Liver (tissue), 3 donors: Measurements from ENCODE around the gene MLN.

Experiments
- CTCF ChIP-seq: fragments of 150-350 bp; IDR thresholded peaks from 2 replicates; pipeline ENCODE4 v1.5.1; 2017; ENCODE audit warnings: improper control_type of control experiment, low read depth, low read length; ENCODE audit not compliant: missing input control
- EGR1 ChIP-seq, 2 donors: IDR thresholded peaks; 2 replicates each; pipeline ENCODE4 v1.6.1; 2016 to 2018; ENCODE audit warnings: antibody characterized with exemption in 2 of 2, low read depth in 2 of 2
- FOXA2 ChIP-seq: IDR thresholded peaks from 2 replicates; pipeline ENCODE4 v1.6.1; 2016; ENCODE audit warnings: antibody characterized with exemption
- MAX ChIP-seq: IDR thresholded peaks from 2 replicates; pipeline ENCODE4 v1.6.1; 2016; ENCODE audit warnings: antibody characterized with exemption
- RAD21 ChIP-seq, 2 donors: IDR thresholded peaks; 2 replicates each; pipeline ENCODE4 v1.6.1; 2016; ENCODE audit warnings: antibody characterized with exemption in 2 of 2, mild to moderate bottlenecking in 2 of 2
- SP1 ChIP-seq: IDR thresholded peaks from 2 replicates; pipeline ENCODE4 v1.6.1; 2018; ENCODE audit warnings: antibody characterized with exemption, mild to moderate bottlenecking
- YY1 ChIP-seq: IDR thresholded peaks from 2 replicates; pipeline ENCODE4 v1.6.1; 2016; ENCODE audit warnings: antibody characterized with exemption, mild to moderate bottlenecking
- TF ChIP-seq, protein P1 (sequence below): IDR thresholded peaks from 2 replicates; pipeline ENCODE4 v1.6.1; 2016; ENCODE audit warnings: antibody characterized with exemption, mild to moderate bottlenecking
- donor health status: healthy.
- donor health status: healthy.

DNA sequence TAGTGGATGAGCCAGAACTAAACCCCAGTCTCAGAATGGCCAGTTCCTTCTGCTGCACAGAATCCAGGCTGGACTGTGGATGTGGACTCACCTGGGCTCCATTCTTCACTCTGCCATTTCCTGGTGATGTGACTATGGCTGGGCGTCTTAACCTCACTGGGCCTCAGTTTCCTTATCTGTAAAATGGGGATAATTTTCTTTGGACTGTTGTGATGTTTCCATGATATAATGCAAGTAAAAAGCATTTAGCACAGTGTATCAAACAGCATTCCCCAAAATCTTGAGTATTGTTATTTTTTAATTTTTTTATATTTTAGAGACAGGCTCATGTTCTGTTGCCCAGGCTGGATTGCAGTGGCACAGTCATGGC, 51.2 kb downstream of the MLN start:
- TF ChIP-seq CTCF, result no peak
- TF ChIP-seq MAX, result no peak
- TF ChIP-seq EGR1 (IDR thresholded peaks at IDR 0.05; ENCODE audit: low read depth in 2 of 2), result no peak
- TF ChIP-seq YY1, result no peak
- TF ChIP-seq, protein P1, sequence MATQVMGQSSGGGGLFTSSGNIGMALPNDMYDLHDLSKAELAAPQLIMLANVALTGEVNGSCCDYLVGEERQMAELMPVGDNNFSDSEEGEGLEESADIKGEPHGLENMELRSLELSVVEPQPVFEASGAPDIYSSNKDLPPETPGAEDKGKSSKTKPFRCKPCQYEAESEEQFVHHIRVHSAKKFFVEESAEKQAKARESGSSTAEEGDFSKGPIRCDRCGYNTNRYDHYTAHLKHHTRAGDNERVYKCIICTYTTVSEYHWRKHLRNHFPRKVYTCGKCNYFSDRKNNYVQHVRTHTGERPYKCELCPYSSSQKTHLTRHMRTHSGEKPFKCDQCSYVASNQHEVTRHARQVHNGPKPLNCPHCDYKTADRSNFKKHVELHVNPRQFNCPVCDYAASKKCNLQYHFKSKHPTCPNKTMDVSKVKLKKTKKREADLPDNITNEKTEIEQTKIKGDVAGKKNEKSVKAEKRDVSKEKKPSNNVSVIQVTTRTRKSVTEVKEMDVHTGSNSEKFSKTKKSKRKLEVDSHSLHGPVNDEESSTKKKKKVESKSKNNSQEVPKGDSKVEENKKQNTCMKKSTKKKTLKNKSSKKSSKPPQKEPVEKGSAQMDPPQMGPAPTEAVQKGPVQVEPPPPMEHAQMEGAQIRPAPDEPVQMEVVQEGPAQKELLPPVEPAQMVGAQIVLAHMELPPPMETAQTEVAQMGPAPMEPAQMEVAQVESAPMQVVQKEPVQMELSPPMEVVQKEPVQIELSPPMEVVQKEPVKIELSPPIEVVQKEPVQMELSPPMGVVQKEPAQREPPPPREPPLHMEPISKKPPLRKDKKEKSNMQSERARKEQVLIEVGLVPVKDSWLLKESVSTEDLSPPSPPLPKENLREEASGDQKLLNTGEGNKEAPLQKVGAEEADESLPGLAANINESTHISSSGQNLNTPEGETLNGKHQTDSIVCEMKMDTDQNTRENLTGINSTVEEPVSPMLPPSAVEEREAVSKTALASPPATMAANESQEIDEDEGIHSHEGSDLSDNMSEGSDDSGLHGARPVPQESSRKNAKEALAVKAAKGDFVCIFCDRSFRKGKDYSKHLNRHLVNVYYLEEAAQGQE, result no peak
- TF ChIP-seq SP1, result no peak
- TF ChIP-seq FOXA2, result no peak
- no peak for TF ChIP-seq RAD21 (IDR thresholded peaks at IDR 0.05)
